ENCODE data around the gene NT5DC3.

Gene NT5DC3

DNA sequence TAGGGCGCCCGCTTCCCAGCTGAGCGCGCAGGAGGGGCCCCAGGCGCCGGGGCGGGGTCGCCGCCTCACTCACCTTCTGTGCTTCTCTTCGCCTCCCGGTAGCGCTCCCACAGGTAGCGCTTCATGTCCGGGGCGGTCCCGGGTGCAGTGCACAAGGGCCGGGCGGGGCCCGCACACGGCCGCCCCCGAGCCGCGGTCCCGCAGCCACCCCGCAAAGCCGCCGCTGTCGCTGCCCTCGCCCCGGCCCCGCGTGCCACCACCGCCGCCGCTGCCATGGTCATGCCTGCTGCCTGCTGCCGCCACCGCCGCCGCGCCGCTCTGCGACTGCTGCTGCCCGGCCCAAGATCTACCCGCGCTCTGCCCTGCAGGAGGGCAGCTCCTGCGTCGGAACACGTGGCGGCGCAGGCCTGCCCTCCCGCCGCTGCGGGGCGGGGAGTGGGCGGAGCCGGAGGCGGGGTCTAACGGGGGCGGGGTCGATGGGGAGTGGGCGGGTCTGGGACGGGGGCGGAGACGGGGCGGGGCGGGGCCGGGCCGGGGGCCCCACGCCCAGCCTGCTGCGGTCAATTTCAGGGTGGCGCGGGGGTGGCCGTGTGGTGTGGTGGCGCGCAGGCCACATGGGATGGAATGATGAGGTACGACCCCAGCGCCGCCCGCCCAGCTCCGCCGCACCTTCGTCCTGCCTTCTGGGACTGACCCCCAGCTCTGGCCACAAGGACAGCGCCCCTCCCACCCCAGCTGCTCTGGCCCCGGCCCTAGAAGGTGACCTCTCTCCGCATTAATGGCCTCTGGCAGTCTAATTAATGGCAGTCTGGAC is at the start of gene NT5DC3:
NT5DC3 (minus strand) TSS at position 359 of the 814 bp plus-strand sequence; CDS start at position 281, 78 bp downstream.
- FAIRE-seq: no peak

DNA sequence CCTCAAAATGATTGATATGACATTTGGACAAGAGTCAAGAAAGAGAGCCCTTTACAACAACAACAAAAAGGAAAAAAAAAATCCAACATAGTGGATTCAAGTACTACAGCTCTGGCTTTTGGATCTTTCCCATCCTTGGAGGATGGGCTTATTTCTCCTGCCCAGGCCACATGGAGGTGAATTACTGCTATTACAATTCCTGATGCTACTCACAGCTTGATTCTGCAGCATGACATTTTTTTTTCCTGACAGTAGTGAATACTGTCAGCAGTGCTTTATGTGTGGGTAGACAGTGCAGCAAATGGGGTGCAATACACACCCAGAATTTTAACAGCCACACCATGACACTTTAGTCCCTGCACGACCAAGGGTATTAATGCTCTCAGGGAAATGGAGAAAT is 46.7 kb upstream of the NT5DC3 start:
- FAIRE-seq: no peak

DNA sequence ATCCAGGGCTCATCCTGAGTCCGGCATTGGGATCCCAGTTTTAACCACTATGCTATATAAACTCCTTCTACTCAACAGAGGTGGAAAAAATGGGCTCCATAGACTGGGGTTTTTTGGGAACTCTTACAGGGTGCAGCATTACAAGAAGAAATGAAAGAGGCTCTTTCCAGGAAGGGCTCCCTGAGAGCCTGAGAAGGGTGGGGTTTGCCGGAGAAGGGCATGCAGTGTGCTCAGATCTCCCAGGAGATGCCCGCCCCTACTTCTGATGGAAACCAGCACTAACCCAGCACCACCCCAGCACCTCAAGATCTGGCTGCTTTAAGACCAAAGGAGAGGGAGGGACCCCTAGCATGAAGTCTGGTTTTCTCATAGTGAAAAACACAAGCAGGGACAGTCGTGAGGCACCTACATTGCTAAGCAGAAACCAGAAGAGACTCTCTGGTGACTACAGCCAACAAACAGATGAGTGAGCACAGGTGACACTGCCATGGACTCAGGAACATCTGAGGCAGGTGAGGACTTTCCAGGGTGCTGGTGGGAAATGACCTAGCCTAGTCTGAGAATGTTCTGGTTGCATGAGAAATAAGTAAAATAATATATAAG is 45.3 kb upstream of the NT5DC3 start:
- no peak for FAIRE-seq

DNA sequence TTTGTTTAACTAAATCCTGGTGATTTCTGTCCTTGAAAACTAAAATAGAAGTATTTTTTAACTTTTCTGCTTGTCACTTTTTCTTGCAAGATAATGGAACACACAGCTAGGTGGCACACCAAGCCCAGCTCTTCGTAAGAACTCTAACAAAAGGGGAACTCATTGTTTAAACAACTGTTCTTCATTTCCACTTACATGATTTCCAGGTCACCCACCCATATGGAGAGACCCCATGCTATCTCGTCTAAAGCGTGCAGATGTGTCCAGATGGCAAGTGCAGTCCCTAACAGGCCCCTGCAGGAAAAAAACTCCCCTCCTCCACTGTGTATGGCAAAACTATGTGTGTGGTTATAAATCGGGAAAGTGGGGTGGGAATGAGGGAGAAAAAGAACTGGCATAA is 43.3 kb upstream of the NT5DC3 start:
- FAIRE-seq: no peak

DNA sequence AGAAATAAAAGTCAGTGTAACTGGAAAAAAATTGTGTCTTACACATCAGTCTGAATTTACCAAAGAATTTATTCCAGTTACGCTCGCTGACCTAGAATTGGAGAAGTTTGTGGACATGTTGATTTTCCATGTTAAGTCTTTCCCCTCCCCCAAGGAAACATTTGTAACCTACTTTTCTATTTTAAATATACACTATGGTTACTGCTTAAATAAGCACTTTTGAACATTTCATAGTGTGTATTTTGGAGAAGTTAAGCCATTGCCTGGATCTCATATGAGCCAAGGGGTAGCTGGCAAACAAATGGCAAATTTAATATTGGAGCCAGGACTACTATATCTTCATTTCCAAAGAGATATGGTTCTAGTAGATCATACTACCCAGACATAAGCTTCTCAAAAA is 42.9 kb upstream of the NT5DC3 start:
- no peak for FAIRE-seq

DNA sequence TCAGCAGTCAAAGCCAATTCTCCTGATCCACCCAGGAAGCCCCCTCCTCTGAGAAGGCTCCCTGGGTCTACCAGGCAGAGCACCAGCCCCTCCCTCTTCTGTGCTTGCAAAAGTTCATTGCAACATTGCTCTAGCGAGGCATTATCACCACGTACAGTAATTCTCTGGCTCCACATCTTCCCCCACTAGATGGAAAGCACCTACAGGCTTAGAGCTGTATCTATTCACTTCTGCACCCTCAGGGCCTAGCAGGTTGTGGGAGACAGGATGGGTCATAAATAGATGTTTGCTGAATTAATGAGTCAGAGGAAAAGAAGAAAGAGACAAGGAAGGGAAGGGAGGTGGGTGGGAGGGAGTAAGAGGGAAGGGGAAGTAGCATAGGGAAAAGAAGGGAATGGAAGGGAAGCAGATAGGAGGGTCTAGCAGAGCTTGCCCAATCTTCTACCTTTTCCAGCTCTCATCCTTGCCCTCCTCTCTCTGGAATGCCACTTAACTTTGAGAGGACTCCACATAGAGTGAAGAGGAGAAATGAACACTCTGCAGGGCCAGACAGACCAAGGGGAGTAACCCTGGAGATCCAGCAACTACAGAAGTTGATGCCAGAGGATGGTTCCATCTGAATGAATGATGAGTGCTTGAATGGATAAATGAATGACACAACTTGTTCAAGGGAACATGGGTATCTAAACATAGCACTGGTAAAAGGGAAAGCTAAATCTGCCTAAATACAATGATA is 42.0 kb upstream of the NT5DC3 start:
- FAIRE-seq: no peak

DNA sequence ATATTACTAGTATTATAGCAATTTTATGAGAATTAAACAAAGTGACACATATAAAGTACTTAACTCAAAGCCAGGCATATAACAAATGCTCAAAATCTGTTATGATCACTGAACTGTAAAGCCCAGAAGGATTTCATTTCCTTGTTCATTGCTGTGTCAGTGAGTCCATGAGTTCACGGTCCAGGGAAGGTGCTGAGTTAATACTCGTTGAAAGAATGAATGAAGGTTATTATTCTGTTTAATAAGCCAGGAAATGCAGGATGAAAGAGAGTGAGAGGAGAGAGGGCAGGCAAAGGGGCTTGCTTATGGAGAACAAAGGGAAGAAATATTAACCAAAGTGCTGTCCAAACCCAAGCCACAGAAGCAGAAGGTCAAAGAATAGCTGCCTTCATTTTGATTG is 40.2 kb upstream of the NT5DC3 start:
- peak; percentile 96 for FAIRE-seq

DNA sequence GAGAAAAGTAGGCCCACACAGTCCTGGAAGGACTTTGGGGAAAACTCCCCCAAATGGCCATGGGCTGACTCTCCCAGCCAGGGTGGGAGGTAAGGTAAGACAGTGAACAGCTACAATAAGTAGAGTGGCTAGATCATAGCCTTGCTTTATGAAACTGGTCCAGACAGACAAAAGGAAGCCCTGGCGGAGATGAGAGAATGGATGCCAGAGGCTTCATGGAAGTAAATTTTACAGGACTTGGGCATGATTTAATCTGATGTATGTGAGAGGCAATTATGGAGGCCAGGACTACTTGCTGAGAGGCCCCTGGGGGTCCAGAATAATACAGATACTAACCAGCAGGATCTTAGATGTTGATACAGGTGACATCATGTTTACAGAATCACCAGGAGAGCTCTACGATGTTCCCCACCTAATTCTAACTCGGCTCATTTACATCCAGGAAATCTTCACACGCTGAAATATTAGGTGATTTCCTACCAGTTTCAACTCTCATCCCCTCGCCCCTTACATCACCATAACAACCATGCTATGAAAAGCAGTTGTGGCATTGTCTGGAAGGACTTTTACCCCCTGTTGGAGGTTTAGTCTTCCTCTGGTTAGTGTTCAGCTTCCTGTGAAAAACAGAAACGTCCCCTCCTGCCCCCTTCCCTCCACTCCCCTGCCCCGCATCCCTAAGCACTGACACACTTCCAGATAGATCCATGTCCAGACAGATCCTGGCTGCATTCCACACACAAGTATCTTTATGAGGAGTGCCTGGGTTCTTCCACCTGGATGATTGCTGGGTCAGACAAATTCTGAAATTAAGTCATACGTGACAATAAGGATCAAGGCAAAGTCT is 39.5 kb upstream of the NT5DC3 start:
- no peak for FAIRE-seq

DNA sequence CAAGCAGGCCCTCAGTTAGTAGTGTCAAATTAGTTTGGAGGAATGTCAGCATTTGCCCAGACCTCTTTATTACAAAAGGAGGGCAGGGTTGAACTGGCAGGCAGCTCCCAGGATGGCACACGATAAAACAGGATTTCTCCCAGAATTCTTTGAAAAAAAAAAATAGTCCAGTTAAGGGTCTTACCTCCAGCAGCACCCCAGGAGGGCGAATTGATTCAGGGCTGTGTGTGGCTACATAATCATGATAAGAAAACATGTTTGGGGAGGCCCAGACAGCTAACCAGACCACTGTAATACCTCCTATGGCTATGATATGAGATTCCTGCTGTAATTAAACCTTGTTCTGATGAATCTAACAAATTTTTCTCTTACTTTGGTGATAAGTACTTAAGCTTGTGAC is 38.8 kb upstream of the NT5DC3 start:
- no peak for FAIRE-seq

DNA sequence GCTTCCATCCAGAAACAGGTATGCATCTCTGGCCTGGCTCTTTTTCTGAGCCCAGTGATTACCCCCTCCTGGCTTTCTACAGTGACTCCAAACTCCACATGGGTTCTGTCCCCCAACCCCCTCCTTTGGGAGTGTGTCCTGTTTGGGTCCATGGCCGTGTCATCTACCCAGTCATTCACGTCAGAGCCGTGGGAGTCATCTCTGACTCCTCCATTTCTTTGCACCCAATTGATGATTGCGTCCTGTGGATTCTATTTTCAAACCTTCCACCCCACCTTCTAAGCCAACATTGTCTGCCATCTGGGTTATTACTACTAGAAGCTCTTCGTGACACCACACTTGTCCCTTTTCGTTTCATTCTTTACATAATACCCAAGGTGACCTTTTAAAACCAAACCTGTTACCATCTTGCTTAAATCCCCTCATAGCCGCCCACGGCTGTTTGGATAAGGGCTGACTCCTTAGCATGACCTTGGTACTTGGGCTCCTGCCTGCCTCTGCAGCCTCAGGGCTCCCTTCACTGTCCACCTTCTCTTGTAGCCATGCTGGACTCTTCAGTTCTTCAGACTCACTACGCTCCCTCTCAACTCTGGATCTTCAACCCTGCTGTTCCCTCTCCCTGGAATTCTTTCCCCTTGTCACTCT is 38.1 kb upstream of the NT5DC3 start:
- FAIRE-seq: no peak

DNA sequence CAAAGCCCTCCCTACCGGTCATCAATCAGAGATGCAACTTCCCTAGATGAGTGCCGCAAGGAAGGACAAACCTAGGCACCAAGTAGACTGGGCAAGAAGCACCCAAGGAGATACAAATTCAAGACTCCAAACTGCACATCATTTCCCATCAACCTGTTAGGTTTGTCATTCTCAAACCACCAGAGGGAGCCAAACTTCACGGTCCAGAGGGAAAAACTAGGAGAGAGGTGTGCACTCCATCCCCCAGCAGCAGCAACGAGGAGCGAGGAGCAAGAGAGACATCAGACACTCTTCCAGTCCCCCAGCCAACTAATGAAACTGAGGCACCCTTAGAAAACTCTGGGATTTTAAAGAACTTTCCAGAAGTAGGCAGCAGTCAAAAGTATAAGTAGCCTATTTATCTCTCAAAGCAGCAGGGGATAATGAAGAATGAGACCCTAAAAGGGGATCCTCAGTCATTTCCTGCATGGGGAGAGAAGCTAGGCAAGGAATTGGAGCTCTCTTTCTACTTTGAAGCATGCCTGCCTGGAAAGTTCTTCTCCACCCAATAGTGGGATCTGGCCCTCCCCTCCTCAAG is 37.0 kb upstream of the NT5DC3 start:
- no peak for FAIRE-seq

DNA sequence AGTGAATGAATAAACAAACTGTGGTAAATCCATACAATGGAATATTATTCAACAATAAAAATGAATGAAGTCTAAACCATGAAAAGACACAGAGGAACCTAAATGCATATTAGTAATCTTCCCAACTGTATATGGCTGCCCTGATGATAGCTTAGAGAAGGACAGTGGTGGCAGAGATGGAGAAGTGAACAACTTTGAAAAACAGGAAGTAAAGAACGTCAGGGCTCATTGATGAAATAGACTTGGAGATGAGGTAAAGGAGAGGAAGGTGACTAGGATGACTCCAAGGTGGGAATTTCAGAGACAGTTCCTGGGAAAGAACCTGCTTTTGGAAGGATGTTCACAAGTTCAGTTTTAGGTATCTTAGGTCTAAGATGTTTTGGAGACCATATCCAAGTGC is 36.3 kb upstream of the NT5DC3 start:
- no peak for FAIRE-seq

DNA sequence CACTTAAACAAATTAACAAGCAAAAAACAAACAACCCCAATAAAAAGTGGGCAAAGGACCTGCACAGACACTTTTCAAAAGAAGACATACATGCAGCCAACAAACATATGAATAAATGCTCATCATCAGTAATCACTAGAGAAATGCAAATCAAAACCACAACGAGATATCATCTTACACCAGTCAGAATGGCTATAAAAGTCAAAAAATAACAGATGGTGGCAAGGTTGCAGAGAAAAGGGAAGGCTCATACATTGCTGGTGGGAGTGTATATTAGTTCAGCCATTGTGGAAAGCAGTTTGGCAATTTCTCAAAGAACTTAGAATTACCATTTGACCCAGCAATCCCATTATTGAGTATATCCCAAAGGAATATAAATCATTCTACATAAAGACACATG is 34.6 kb upstream of the NT5DC3 start:
- no peak for FAIRE-seq

DNA sequence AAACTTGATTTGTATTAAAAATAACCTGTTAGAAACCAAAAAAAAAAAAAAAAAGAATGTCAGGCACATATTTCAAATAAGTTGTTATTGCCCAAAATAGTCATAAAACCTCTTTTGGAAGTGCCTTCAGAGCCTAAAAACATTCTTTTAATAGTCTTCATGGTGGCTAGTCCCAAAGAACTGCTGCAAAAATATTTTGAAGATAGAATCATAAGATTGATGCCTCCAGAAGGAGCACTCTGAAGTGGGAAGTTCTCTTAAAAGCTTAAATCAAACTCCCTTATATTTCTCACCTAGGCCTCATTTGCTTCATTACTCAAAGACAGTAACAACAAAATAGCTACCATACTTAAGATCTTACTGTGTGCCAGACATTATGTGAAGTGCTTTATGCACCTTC is 27.2 kb upstream of the NT5DC3 start:
- no peak for FAIRE-seq

DNA sequence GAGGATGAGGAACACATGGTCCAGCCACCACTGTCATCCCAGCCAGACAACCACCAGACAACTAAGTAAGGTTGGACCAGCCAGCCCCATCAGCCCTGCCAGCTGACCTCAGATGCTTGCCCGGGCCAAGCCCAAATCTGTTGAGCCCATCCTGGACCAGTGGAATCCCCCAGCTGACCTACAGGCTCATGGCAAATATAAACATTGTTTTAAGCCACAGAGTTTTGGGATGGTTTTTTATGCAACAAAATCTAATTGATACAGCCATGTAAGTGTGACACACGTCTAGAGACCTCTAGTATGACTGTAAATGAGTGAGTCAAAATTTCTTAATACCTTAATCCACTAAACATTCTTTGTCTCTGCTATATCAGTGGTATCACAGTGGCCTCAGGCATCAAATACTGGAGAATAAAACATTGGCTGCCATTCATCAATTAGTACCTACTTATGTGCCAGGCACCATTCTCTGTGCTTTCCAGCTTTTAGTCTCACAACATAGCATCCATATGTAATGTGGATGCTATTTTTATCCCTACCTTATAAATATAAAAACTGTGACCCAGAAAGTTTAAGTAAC is 24.2 kb upstream of the NT5DC3 start:
- no peak for FAIRE-seq

DNA sequence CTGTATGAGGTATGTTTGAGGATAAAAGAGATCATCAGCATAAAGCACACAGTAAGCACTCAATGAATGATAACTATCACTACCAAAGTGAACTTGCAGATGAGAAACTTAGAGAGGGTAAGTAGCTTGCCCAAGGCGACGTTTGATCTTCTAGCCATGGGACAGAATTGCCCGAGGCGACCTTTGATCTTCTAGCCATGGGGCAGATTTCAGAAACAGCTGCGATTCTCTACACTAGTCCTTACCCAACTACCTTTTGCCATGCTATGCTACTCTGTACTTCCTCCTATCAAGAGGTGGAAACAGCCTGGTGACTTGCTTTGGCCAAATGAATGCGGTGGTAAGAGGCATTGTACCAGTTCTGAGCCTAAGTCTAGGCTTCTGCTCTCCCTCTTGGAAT is 23.7 kb upstream of the NT5DC3 start:
- no peak for FAIRE-seq

DNA sequence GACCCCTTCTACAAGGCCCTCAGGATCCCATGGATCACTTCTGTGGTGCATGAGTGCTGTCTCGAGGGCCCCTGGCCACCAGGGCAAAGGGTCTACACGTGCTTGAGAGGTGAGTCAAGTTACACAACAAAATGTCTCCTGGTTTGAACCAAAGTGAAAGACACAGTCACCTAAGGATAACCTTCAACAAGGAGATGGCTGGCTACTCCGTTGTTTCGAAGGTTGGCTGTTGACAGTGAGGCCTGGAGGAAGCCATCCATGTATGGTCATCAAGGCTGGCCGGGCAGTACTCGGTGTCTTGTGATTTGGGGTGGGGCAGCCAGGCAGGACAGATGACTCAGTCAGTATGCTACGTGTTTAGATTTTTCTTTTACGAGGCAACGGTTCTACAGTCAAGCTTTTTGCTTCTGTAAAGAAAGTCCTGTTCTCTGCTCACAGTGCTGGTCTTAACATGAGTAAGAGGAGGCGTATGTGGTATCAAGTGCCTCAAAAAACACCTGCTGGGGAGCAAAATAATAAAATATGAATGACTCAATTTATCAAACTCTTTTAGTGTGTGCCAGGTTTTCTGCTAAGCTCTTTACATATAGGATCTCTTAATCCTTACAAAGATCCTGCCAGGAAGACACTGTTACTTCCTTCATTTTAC is 18.0 kb upstream of the NT5DC3 start:
- no peak for FAIRE-seq

DNA sequence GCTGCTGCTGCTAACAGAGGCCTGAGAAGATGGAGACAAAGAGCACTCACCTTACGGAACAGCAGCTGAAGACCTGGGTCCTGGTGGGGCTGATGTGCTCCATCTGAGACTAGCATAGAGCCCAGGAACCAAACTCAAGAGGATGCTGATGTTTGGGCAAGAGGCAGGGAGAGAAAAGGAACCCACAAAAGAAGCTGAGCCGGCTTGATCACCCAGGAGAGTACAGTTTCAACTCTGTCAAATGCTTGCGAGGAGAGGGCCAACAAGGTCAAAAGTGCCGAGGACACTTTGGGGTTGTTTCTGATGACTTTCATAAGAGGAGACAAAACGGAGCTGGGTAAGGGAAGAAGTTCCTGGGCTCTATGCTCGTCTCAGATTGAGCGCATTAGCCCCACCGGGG is 17.3 kb upstream of the NT5DC3 start:
- no peak for FAIRE-seq

DNA sequence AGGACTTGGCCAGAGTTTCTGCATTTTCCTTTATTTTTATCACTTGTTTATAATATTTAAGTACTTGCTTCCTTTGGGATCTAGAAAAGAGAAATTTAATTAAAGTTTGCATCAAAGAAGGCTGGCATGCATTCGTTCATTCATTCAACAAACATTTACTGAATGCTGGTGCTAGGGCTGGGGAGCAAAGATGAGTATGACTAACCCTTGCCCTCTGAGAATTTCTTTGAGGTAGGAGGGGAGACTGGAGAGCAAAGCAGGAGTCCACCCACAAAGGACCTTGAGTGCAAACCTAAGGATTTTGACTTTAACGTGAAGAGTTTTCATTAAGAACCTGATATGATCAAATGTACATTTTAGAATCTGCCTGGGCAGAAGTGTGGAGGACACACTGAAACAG is 16.1 kb upstream of the NT5DC3 start:
- no peak for FAIRE-seq

DNA sequence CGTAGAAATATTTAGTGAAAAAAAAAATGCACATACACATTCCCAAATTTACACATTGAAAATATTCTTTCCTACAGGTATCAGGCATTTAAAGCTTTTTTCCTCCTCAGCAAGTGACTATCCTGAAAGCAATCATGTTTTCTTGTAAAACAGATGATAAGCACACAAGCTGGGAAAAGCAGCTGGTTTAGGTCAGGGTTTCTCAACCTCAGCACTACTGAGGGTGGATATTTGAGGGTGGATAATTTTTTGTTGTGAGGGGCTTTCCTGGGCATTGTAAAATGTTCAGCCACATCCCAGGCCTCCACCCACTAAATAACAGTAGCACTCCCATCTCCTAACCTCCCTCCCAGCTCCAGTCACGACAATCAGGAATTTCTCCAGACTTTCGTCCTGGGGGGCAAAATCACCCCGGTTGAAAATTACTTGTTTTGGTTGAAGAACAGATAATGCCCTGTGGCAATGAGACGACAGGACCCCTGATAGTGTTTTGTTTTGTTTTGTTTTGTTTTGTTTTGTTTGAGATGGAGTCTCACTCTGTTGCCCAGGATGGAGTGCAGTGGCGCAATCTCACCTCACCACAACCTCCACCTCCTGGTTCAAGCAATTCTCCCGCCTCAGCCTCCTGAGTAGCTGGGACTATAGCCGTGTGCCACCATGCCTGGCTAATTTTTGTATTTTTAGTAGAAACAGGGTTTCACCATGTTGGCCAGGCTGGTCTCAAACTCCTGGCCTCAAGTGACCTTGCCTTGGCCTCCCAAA is 15.0 kb upstream of the NT5DC3 start:
- no peak for FAIRE-seq
